ENCODE data around the gene TULP3. TPM values are rescaled to one million over a fixed set of nuclear protein-coding genes. Genes with fewer than 3 reads are reported as not detected.

The TULP3 gene
- total and polyA plus RNA-seq, 2 of the 8 experiments (the other 6 are each of a cell fraction or from before 2014, with no cell fraction given) = 18.4 to 21.2 TPM

- no peaks in the 10 kb centered on the region for H3K79me1 ChIP-seq (ENCODE audit: low read depth, low read length)
- no peak overlapping the region for H2BK12ac ChIP-seq (ENCODE audit: low read depth, low read length)
- H2BK120ac ChIP-seq (replicated peaks; ENCODE audit: low read depth, low read length) = no peak overlapping the region
- no peak overlapping the region for H2BK5ac ChIP-seq (ENCODE audit: low read depth, low read length)
- H4K8ac ChIP-seq (ENCODE audit: extremely low read depth, insufficient read depth, low read length) = no peak overlapping the region
- peaks cover 0 to 28% of the 10 kb centered on the region in 2 experiments; a peak in 3 of 4 replicates for H3K79me2 ChIP-seq (ENCODE audit: control insufficient read depth in 1 of 2, insufficient read depth in 2 of 2, low read length in 2 of 2)
- H3K4me3 ChIP-seq (ENCODE audit: extremely low read depth in 1 of 4, insufficient read depth in 2 of 4, low read depth in 3 of 4, low read length in 4 of 4) = no peak overlapping the region
- no peak for DNase-seq (ENCODE audit: low read depth in 1 of 2, low spot score in 2 of 2)
- 90% methylated on average over 2 of the region's 2 CpGs; no CpG with 5 or more reads in 1 of the 2 experiments for WGBS, 2 experiments (ENCODE audit: extremely low coverage in 1 of 2, insufficient coverage in 1 of 2, insufficient read length in 1 of 2, insufficient replicate concordance in 2 of 2, low coverage in 1 of 2, low lambda C conversion rate in 2 of 2, missing lambda C conversion rate in 1 of 2)
- H3K14ac ChIP-seq (ENCODE audit: insufficient read length) = no peak overlapping the region
- H3K27ac ChIP-seq (ENCODE audit: low read depth, low read length) = no peak overlapping the region
- no peak overlapping the region for H3K4ac ChIP-seq (replicated peaks; ENCODE audit: insufficient read length, low read depth, low read length)
- no peak overlapping the region for H3K18ac ChIP-seq (ENCODE audit: extremely low read depth, low read length)
- H3K56ac ChIP-seq (replicated peaks; ENCODE audit: insufficient read length, low read depth, low read length) = no peak overlapping the region
- H3K4me2 ChIP-seq (ENCODE audit: insufficient read depth in 1 of 2, low read depth in 2 of 2, low read length in 2 of 2) = no peak overlapping the region
- ChIA-PET CTCF (ENCODE audit: partially characterized antibody) (interaction anchor here (0.6 to 15.6 kb wide), 6 partner anchors 10 to 57 kb away, joined by 3 to 143 read pairs (median 4); no protein-coding TSS in a partner anchor), POLR2A (ENCODE audit: partially characterized antibody) (interaction anchor here (0.9 to 1.4 kb wide), 3 partner anchors 10 to 38 kb away, joined by 4 to 6 read pairs (median 4); partner anchors contain the start of gene TEX52)
- no peak overlapping the region for H2BK20ac ChIP-seq (ENCODE audit: low read length)
- no peak overlapping the region for H2BK15ac ChIP-seq (ENCODE audit: low read length)
- no peaks in the 10 kb centered on the region for H3K27me3 ChIP-seq (replicated peaks in 1 of 4; ENCODE audit: control insufficient read depth in 3 of 4, extremely low read depth in 1 of 4, insufficient read depth in 3 of 4, low read length in 3 of 4)
- FAIRE-seq = no peak
- no peaks in the 10 kb centered on the region; the same call in 1 of the 2 replicates for H3K23me2 ChIP-seq (ENCODE audit: low read depth, low read length)
- no peaks in the 10 kb centered on the region for H3K36me3 ChIP-seq (ENCODE audit: control insufficient read depth in 2 of 4, insufficient read depth in 4 of 4, low read length in 3 of 4)
- H3K9me3 ChIP-seq (ENCODE audit: insufficient read depth in 2 of 2, low read depth in 1 of 2, low read length in 1 of 2) = no peaks in the 10 kb centered on the region
- H2AFZ ChIP-seq (ENCODE audit: low read length) = no peak overlapping the region
- H4K91ac ChIP-seq (replicated peaks; ENCODE audit: insufficient read length, low read length) = no peak overlapping the region
- no peaks in the 10 kb centered on the region for H4K20me1 ChIP-seq (replicated peaks in 1 of 2; ENCODE audit: control insufficient read depth in 1 of 2, insufficient read depth in 2 of 2, low read length in 2 of 2)
- H2AK5ac ChIP-seq (ENCODE audit: low read depth, low read length) = no peak overlapping the region
- H3K4me1 ChIP-seq (replicated peaks in 1 of 4; ENCODE audit: control insufficient read depth in 3 of 4, insufficient read depth in 4 of 4, low read length in 3 of 4) = no peaks in the 10 kb centered on the region
- H4K5ac ChIP-seq (ENCODE audit: insufficient read length, low read depth, low read length) = no peak overlapping the region
- no peak overlapping the region for H3K23ac ChIP-seq (ENCODE audit: insufficient read length)
- no peak overlapping the region for H3K9ac ChIP-seq (replicated peaks in 1 of 4; ENCODE audit: extremely low read depth in 1 of 4, low read depth in 3 of 4, low read length in 3 of 4)
- TF ChIP-seq SP1 (IDR thresholded peaks at IDR 0.05; ENCODE audit: low read depth, low read length) (no peak), RFX5 (IDR thresholded peaks at IDR 0.05; ENCODE audit: borderline replicate concordance, low read depth, low read length) (no peak), BACH1 (IDR thresholded peaks at IDR 0.05; ENCODE audit: low read length) (no peak)
Measured at GRCh38 chr12:2895511-2895910, 4.8 kb downstream of the TULP3 start.
